HepG2 (cell line): ENCODE results near the gene ADM5. TPM values are rescaled to one million over a fixed set of nuclear protein-coding genes. Genes with fewer than 3 reads are reported as not detected.

ENCODE experiments used
- EHMT2 ChIP-seq: fragments of 200-600 bp; sonication (generic); IDR thresholded peaks from 2 replicates; pipeline ENCODE4 v1.7.0; 2017; ENCODE audit warnings: antibody characterized with exemption, low read depth, low read length, borderline replicate concordance
- MAFF ChIP-seq: IDR thresholded peaks from 2 replicates; pipeline ENCODE4 v1.6.1; 2011; ENCODE audit warnings: low read depth, low read length, improper control_type of control experiment
- PATZ1 ChIP-seq: sonication (generic); formaldehyde crosslinking; IDR thresholded peaks from 2 replicates; pipeline ENCODE4 v1.4.0; 2020; ENCODE audit warnings: missing genetic modification reagents
- SP5 ChIP-seq: IDR thresholded peaks from 2 replicates; pipeline ENCODE4 v1.6.1; 2016; ENCODE audit warnings: low read depth, borderline replicate concordance
- ZBTB43 ChIP-seq: sonication (generic); formaldehyde crosslinking; conservative IDR thresholded peaks from 2 replicates; pipeline ENCODE4 v1.4.0; 2020; ENCODE audit warnings: missing genetic modification reagents
- ZBTB7B ChIP-seq: sonication (generic); formaldehyde crosslinking; IDR thresholded peaks from 2 replicates; pipeline ENCODE4 v1.4.0; 2020; ENCODE audit warnings: missing genetic modification reagents
- ZKSCAN8 ChIP-seq: IDR thresholded peaks from 2 replicates; pipeline ENCODE4 v1.6.1; 2016; ENCODE audit warnings: borderline replicate concordance, missing genetic modification reagents, missing compliant biosample characterization
- ZNF280D ChIP-seq: sonication (generic); formaldehyde crosslinking; IDR thresholded peaks from 2 replicates; pipeline ENCODE4 v1.5.1; 2020; ENCODE audit warnings: mild to moderate bottlenecking, missing genetic modification reagents
- ZNF3 ChIP-seq: IDR thresholded peaks from 2 replicates; pipeline ENCODE4 v1.7.0; 2017; ENCODE audit warnings: inconsistent platforms
- ZNF354B ChIP-seq: sonication (generic); formaldehyde crosslinking; IDR thresholded peaks from 2 replicates; pipeline ENCODE4 v1.8.0; 2022; ENCODE audit warnings: mild to moderate bottlenecking, missing genetic modification reagents
- ZNF367 ChIP-seq: sonication (generic); formaldehyde crosslinking; IDR thresholded peaks from 2 replicates; pipeline ENCODE4 v1.4.0; 2020; ENCODE audit warnings: missing genetic modification reagents, borderline replicate concordance
- ZNF430 ChIP-seq: sonication (generic); formaldehyde crosslinking; IDR thresholded peaks from 2 replicates; pipeline ENCODE4 v1.9.0; 2021; ENCODE audit warnings: mild to moderate bottlenecking, missing genetic modification reagents
- ZNF446 ChIP-seq: sonication (generic); formaldehyde crosslinking; IDR thresholded peaks from 2 replicates; pipeline ENCODE4 v1.5.0; 2020; ENCODE audit warnings: mild to moderate bottlenecking, missing genetic modification reagents
- ZNF550 ChIP-seq: sonication (generic); formaldehyde crosslinking; IDR thresholded peaks from 2 replicates; pipeline ENCODE4 v1.4.0; 2020; ENCODE audit warnings: mild to moderate bottlenecking, missing genetic modification reagents, borderline replicate concordance
- ZNF609 ChIP-seq: sonication (generic); formaldehyde crosslinking; IDR thresholded peaks from 2 replicates; pipeline ENCODE4 v1.4.0; 2020; ENCODE audit warnings: mild to moderate bottlenecking, missing genetic modification reagents, borderline replicate concordance
- polyA plus RNA-seq, 8 experiments: library from polyadenylated mRNA; depleted of rRNA in 3 of 8; stranded (reverse) in 7 of 8; unstranded in 1 of 8; fragments of >200 nt; fragmentation: Illumina TruSeq in 4 of 8; extraction: Trizol in 4 of 8; gene quantifications; 2 replicates each; pipeline versions ENCODE4 v1.2.1 to v1.2.3, GENCODE V29; 2011 to 2016; ENCODE audit warnings: low read depth in 4 of 8, missing spikeins in 1 of 8, mixed read lengths in 1 of 8; ENCODE audit not compliant: insufficient read depth in 1 of 8
- total RNA-seq, 5 experiments: library from RNA; depleted of rRNA; stranded (reverse); fragments of >200 nt; fragmentation: Illumina TruSeq; extraction: Trizol; gene quantifications; 2 replicates each; pipeline ENCODE4 v1.2.3, GENCODE V29; 2016; ENCODE audit warnings: low read depth in 1 of 5
- TF ChIP-seq, protein P1 (sequence below): sonication (generic); formaldehyde crosslinking; IDR thresholded peaks from 2 replicates; pipeline ENCODE4 v1.5.0; 2020; ENCODE audit warnings: mild to moderate bottlenecking, missing genetic modification reagents, moderate library complexity

Gene ADM5
- total and polyA plus RNA-seq, 2 of the 13 experiments (the other 11 are each of a cell fraction or from before 2014, with no cell fraction given): 2.7 to 4.1 TPM

DNA sequence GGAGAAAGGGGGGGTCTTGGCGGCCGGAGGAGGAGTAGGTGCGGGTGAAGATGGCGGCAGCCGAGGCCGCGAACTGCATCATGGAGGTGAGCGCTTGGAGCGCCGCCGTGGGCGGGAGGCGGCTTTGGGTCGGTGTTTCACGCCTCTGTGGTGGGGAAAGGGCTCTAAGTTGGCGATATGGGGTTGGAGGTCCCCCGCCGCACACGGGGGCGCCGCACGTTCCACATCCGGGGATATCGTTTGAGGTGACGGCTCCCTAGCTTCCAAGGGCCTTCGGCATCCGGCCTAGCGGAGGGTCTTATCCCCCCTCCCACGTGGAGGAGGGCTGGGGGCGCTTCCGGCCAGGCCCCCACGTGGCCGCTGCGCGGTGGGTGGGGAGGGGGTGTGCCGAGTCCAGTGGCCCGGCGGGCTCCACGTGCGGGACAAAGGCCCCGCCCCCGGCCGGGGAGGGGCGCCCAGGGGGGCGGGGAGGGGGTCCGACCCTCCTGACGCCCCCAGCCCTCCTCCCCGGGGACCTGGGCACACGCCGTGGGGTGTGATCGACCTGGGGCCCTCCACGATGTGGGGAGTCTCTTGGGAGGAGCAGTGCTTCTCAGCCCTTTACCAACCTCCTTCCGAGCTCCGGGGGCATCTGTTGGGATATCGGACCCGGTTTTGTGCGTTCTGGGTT is 12.0 kb upstream of the ADM5 start, which contains the start of gene PRMT1 (continued):
- TF ChIP-seq, protein P1, sequence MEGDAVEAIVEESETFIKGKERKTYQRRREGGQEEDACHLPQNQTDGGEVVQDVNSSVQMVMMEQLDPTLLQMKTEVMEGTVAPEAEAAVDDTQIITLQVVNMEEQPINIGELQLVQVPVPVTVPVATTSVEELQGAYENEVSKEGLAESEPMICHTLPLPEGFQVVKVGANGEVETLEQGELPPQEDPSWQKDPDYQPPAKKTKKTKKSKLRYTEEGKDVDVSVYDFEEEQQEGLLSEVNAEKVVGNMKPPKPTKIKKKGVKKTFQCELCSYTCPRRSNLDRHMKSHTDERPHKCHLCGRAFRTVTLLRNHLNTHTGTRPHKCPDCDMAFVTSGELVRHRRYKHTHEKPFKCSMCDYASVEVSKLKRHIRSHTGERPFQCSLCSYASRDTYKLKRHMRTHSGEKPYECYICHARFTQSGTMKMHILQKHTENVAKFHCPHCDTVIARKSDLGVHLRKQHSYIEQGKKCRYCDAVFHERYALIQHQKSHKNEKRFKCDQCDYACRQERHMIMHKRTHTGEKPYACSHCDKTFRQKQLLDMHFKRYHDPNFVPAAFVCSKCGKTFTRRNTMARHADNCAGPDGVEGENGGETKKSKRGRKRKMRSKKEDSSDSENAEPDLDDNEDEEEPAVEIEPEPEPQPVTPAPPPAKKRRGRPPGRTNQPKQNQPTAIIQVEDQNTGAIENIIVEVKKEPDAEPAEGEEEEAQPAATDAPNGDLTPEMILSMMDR (CRISPR knock-in tag): no peak; the same call in 1 of the 2 replicates
- no peak; the same call in 1 of the 2 replicates for TF ChIP-seq ZNF446 (CRISPR knock-in tag)
- no peak for TF ChIP-seq ZNF367 (CRISPR knock-in tag)
- no peak for TF ChIP-seq ZNF354B (CRISPR knock-in tag)
- 0 out of 2 replicates have a peak, but pooled peaks have one; percentile 64 for TF ChIP-seq ZBTB43 (CRISPR knock-in tag)
- 0 out of 2 replicates have a peak, but pooled peaks have one; percentile 28 for TF ChIP-seq ZKSCAN8 (CRISPR knock-in tag)
- peak; percentile 71; the same call in 1 of the 2 replicates for TF ChIP-seq ZNF430 (CRISPR knock-in tag)
- no peak for TF ChIP-seq SP5 (CRISPR knock-in tag)
- peak; percentile 95 for TF ChIP-seq PATZ1 (CRISPR knock-in tag)
- TF ChIP-seq ZNF3: no peak
- no peak for TF ChIP-seq ZNF280D (CRISPR knock-in tag)
- no peak for TF ChIP-seq ZNF550 (CRISPR knock-in tag)
- TF ChIP-seq ZNF609 (CRISPR knock-in tag): peak; percentile 22; the same call in 1 of the 2 replicates
- peak; percentile 75 for TF ChIP-seq ZBTB7B (CRISPR knock-in tag)
- no peak for TF ChIP-seq MAFF
- TF ChIP-seq EHMT2: no peak
